ACC112 (cell line): Measurements from ENCODE around the gene SLC23A3.

Source experiments
- H2AFZ ChIP-seq: fragments of 200-600 bp; sonication (generic); one replicate; pipeline ENCODE4 v1.6.0; 2017; ENCODE audit warnings: antibody characterized with exemption, low read length; ENCODE audit not compliant: unreplicated experiment
- H3K27ac ChIP-seq: fragments of 200-600 bp; sonication (generic); 2 replicates; pipeline ENCODE4 v1.5.1; 2014; ENCODE audit warnings: low read depth, mild to moderate bottlenecking, antibody characterized with exemption, low read length, moderate library complexity
- H3K27me3 ChIP-seq: fragments of 200-600 bp; sonication (generic); 2 replicates; pipeline ENCODE4 v1.6.1; 2014; ENCODE audit warnings: mild to moderate bottlenecking, antibody characterized with exemption, low read length, moderate library complexity, mixed read lengths; ENCODE audit not compliant: insufficient read depth
- H3K36me3 ChIP-seq: fragments of 200-600 bp; sonication (generic); 2 replicates; pipeline ENCODE4 v1.6.1; 2016; ENCODE audit warnings: mild to moderate bottlenecking, antibody characterized with exemption, low read length, moderate library complexity, mixed read lengths; ENCODE audit not compliant: insufficient read depth
- H3K4me1 ChIP-seq: fragments of 200-600 bp; sonication (generic); one replicate; pipeline ENCODE4 v1.6.1; 2016; ENCODE audit warnings: low read length, mixed read lengths; ENCODE audit not compliant: insufficient read depth, unreplicated experiment, control insufficient read depth
- H3K4me3 ChIP-seq: fragments of 200-600 bp; sonication (generic); 2 replicates; pipeline ENCODE4 v1.5.1; 2014; ENCODE audit warnings: mild to moderate bottlenecking, low read depth, low read length
- H3K79me2 ChIP-seq: fragments of 200-600 bp; sonication (generic); one replicate; pipeline ENCODE4 v1.6.0; 2016; ENCODE audit warnings: low read length; ENCODE audit not compliant: control insufficient read depth, unreplicated experiment, insufficient read depth

The SLC23A3 gene

GRCh38 chr2:219169930-219170654 lies at the start of gene SLC23A3:
SLC23A3 (minus strand) TSS chr2:219170029; CDS start chr2:219169984, 45 bp downstream.
- Histone ChIP-seq H3K79me2 (peaks cover 4% of the 10 kb centered on the region), H2AFZ (no peak within 1 kb of the TSS), H3K4me1 (peaks cover 3% of the 10 kb centered on the region)

GRCh38 chr2:219218732-219219701 lies 49.2 kb upstream of the SLC23A3 start, which contains the start of gene ABCB6:
ABCB6 (minus strand) TSS chr2:219218958; CDS start chr2:219218673, 285 bp downstream.
- H3K27ac ChIP-seq: peak within 1 kb of the TSS; percentile 66
- peak within 1 kb of the TSS; percentile 70 for H3K4me3 ChIP-seq
- peak within 1 kb of the TSS; percentile 37 for H2AFZ ChIP-seq
- H3K36me3 ChIP-seq: peaks cover 20% of the 10 kb centered on the region; the same call in 1 of the 2 replicates
- no peaks in the 10 kb centered on the region for H3K27me3 ChIP-seq
- H3K4me1 ChIP-seq: peaks cover 25% of the 10 kb centered on the region
- peaks cover 9% of the 10 kb centered on the region for H3K79me2 ChIP-seq

More at GRCh38 chr2:219169930-219170654, at the start of gene SLC23A3:
- no peak within 1 kb of the TSS for H3K4me3 ChIP-seq
- no peak within 1 kb of the TSS for H3K27ac ChIP-seq
- H3K36me3 ChIP-seq: no peaks in the 10 kb centered on the region
- no peaks in the 10 kb centered on the region for H3K27me3 ChIP-seq

- Histone ChIP-seq H3K4me1 (peaks cover 25% of the 10 kb centered on the region), H3K27me3 (no peaks in the 10 kb centered on the region), H3K4me3 (peak overlapping the region; percentile 70), H3K36me3 (peaks cover 14% of the 10 kb centered on the region; the same call in 1 of the 2 replicates), H2AFZ (no peak overlapping the region), H3K27ac (peak overlapping the region; percentile 66), H3K79me2 (peaks cover 9% of the 10 kb centered on the region)
Measured at GRCh38 chr2:219218217-219218731, 48.4 kb upstream of the SLC23A3 start.

GRCh38 chr2:219216535-219216915 lies 46.7 kb upstream of the SLC23A3 start:
- Histone ChIP-seq H3K27ac (no peak overlapping the region), H3K27me3 (no peaks in the 10 kb centered on the region), H3K79me2 (peaks cover 9% of the 10 kb centered on the region), H3K36me3 (peaks cover 14% of the 10 kb centered on the region; the same call in 1 of the 2 replicates), H2AFZ (no peak overlapping the region), H3K4me1 (peaks cover 25% of the 10 kb centered on the region), H3K4me3 (no peak overlapping the region)

- Histone ChIP-seq H3K27ac (no peak overlapping the region), H2AFZ (no peak overlapping the region), H3K27me3 (no peaks in the 10 kb centered on the region), H3K79me2 (peaks cover 9% of the 10 kb centered on the region), H3K36me3 (peaks cover 14% of the 10 kb centered on the region; the same call in 1 of the 2 replicates), H3K4me3 (no peak overlapping the region), H3K4me1 (peaks cover 25% of the 10 kb centered on the region)
Measured at GRCh38 chr2:219215871-219216534, 46.2 kb upstream of the SLC23A3 start.

GRCh38 chr2:219214786-219215185 lies 45.0 kb upstream of the SLC23A3 start:
- Histone ChIP-seq H3K4me1 (peaks cover 22% of the 10 kb centered on the region), H2AFZ (no peak overlapping the region), H3K27ac (no peak overlapping the region), H3K4me3 (no peak overlapping the region), H3K79me2 (peaks cover 9% of the 10 kb centered on the region), H3K36me3 (peaks cover 14% of the 10 kb centered on the region; the same call in 1 of the 2 replicates), H3K27me3 (no peaks in the 10 kb centered on the region)

- Histone ChIP-seq H3K36me3 (peaks cover 14% of the 10 kb centered on the region; the same call in 1 of the 2 replicates), H3K79me2 (peaks cover 9% of the 10 kb centered on the region), H3K27me3 (no peaks in the 10 kb centered on the region), H3K4me1 (peaks cover 16% of the 10 kb centered on the region), H3K27ac (no peak overlapping the region), H2AFZ (no peak overlapping the region), H3K4me3 (no peak overlapping the region)
Measured at GRCh38 chr2:219214141-219214540, 44.3 kb upstream of the SLC23A3 start.

GRCh38 chr2:219213486-219214071 lies 43.8 kb upstream of the SLC23A3 start:
- Histone ChIP-seq H2AFZ (no peak overlapping the region), H3K27ac (no peak overlapping the region), H3K36me3 (peaks cover 16% of the 10 kb centered on the region; the same call in 1 of the 2 replicates), H3K27me3 (no peaks in the 10 kb centered on the region), H3K4me3 (no peak overlapping the region), H3K79me2 (peaks cover 9% of the 10 kb centered on the region), H3K4me1 (peaks cover 18% of the 10 kb centered on the region)

GRCh38 chr2:219213026-219213415 lies 43.2 kb upstream of the SLC23A3 start:
- Histone ChIP-seq H3K79me2 (peaks cover 9% of the 10 kb centered on the region), H3K27ac (no peak overlapping the region), H2AFZ (no peak overlapping the region), H3K36me3 (peaks cover 16% of the 10 kb centered on the region; the same call in 1 of the 2 replicates), H3K4me3 (no peak overlapping the region), H3K4me1 (peaks cover 24% of the 10 kb centered on the region), H3K27me3 (no peaks in the 10 kb centered on the region)
